Endothelial cell (in vitro differentiated cells): Measurements from ENCODE around the gene GPR153. TPM values are rescaled to one million over a fixed set of nuclear protein-coding genes. Genes with fewer than 3 reads are reported as not detected.

ENCODE experiments used
- DNase-seq: peaks from one replicate; pipeline ENCODE4 v3.0.0; 2021; ENCODE audit warnings: low spot score
- H3K27ac Mint-ChIP-seq: one replicate; pipeline ENCODE4 v1.8.0; 2021; ENCODE audit warnings: mixed read lengths, inconsistent platforms; ENCODE audit not compliant: unreplicated experiment
- H3K27me3 Mint-ChIP-seq: one replicate; pipeline ENCODE4 v1.8.0; 2021; ENCODE audit warnings: mild to moderate bottlenecking, moderate library complexity, mixed read lengths, inconsistent platforms; ENCODE audit not compliant: unreplicated experiment
- H3K36me3 Mint-ChIP-seq: one replicate; pipeline ENCODE4 v1.8.0; 2021; ENCODE audit warnings: mild to moderate bottlenecking, low read depth, mixed read lengths, inconsistent platforms; ENCODE audit not compliant: unreplicated experiment
- H3K4me1 Mint-ChIP-seq: one replicate; pipeline ENCODE4 v1.8.0; 2021; ENCODE audit warnings: mild to moderate bottlenecking, mixed read lengths, inconsistent platforms; ENCODE audit not compliant: unreplicated experiment
- H3K4me3 Mint-ChIP-seq: one replicate; pipeline ENCODE4 v1.8.0; 2021; ENCODE audit warnings: mild to moderate bottlenecking, mixed read lengths, inconsistent platforms; ENCODE audit not compliant: unreplicated experiment
- H3K9me3 Mint-ChIP-seq: one replicate; pipeline ENCODE4 v1.8.0; 2021; ENCODE audit warnings: mixed read lengths, inconsistent platforms; ENCODE audit not compliant: unreplicated experiment
- CTCF ChIP-seq: fragments of 200-600 bp; sonication (generic); IDR thresholded peaks from one replicate; pipeline ENCODE4 v1.5.0; 2021; ENCODE audit warnings: antibody characterized with exemption; ENCODE audit not compliant: unreplicated experiment
- total RNA-seq: library from RNA; stranded (reverse); fragmentation: NEBNext Ultra II Directional; extraction: Animal tissue kit (Norgen Biotek cat#: 25700); gene quantifications from one replicate; pipeline ENCODE4 v1.2.1, GENCODE V29; 2021; ENCODE audit not compliant: unreplicated experiment

The GPR153 gene
- total RNA-seq, 1 donor from 2014 or later: 3.0 TPM

GRCh38 chr1:6260433-6260934 is 414 bp downstream of the GPR153 start:
- no peak for TF ChIP-seq CTCF
- peaks cover 23% of the 10 kb centered on the region for H3K27me3 Mint-ChIP-seq
- H3K9me3 Mint-ChIP-seq: no peaks in the 10 kb centered on the region
- no peak overlapping the region for H3K4me3 Mint-ChIP-seq
- DNase-seq: no peak
- no peaks in the 10 kb centered on the region for H3K4me1 Mint-ChIP-seq
- H3K27ac Mint-ChIP-seq: no peak overlapping the region
- H3K36me3 Mint-ChIP-seq: no peaks in the 10 kb centered on the region

GRCh38 chr1:6259491-6260362 is 1.2 kb downstream of the GPR153 start:
- no peaks in the 10 kb centered on the region for H3K36me3 Mint-ChIP-seq
- TF ChIP-seq CTCF: no peak
- H3K4me3 Mint-ChIP-seq: peak overlapping the region; percentile 79
- H3K27ac Mint-ChIP-seq: no peak overlapping the region
- no peaks in the 10 kb centered on the region for H3K4me1 Mint-ChIP-seq
- DNase-seq: peak; percentile 60
- H3K27me3 Mint-ChIP-seq: peaks cover 24% of the 10 kb centered on the region
- H3K9me3 Mint-ChIP-seq: no peaks in the 10 kb centered on the region

- Mint-ChIP-seq H3K9me3 (no peaks in the 10 kb centered on the region), H3K4me1 (no peaks in the 10 kb centered on the region), H3K4me3 (no peak overlapping the region), H3K36me3 (no peaks in the 10 kb centered on the region), H3K27me3 (peaks cover 25% of the 10 kb centered on the region), H3K27ac (no peak overlapping the region)
- no peak for TF ChIP-seq CTCF
- no peak for DNase-seq
These were observed 2.2 kb downstream of the GPR153 start for GRCh38 chr1:6258675-6259074.

- Mint-ChIP-seq H3K36me3 (no peaks in the 10 kb centered on the region), H3K27me3 (peaks cover 26% of the 10 kb centered on the region), H3K4me3 (no peak overlapping the region), H3K27ac (no peak overlapping the region), H3K9me3 (no peaks in the 10 kb centered on the region), H3K4me1 (no peaks in the 10 kb centered on the region)
- DNase-seq: no peak
- TF ChIP-seq CTCF: no peak
These were observed 3.3 kb downstream of the GPR153 start for GRCh38 chr1:6257541-6258069.

GRCh38 chr1:6256645-6257044 is 4.3 kb downstream of the GPR153 start:
- Mint-ChIP-seq H3K27ac (no peak overlapping the region), H3K36me3 (no peaks in the 10 kb centered on the region), H3K27me3 (peaks cover 22% of the 10 kb centered on the region), H3K4me1 (no peaks in the 10 kb centered on the region), H3K4me3 (no peak overlapping the region), H3K9me3 (no peaks in the 10 kb centered on the region)
- TF ChIP-seq CTCF: no peak
- DNase-seq: no peak
